AG04449 (cell line): ENCODE data around the gene KRT72.

Experiments used
- CTCF ChIA-PET: fragments of 350-600 bp; formaldehyde crosslinking; extraction: SDS; loops from one replicate; lab custom pipeline; 2021; ENCODE audit warnings: antibody characterized with exemption; lab: Yijun Ruan, JAX
- POLR2A ChIA-PET: fragments of 400-600, 350-600 bp; formaldehyde crosslinking; extraction: SDS; loops from one replicate; lab custom pipeline; 2020; ENCODE audit warnings: antibody characterized with exemption, inconsistent platforms; lab: Yijun Ruan, JAX
- DNase-seq: peaks from one replicate; pipeline ENCODE4 v3.0.0-alpha.2; 2010; ENCODE audit warnings: low read depth, low spot score
- H3K4me3 ChIP-seq: 2 replicates; pipeline ENCODE4 v1.5.1; 2011; ENCODE audit warnings: low read depth, mild to moderate bottlenecking, control low read depth, low read length
- TF ChIP-seq, protein P1 (sequence below): IDR thresholded peaks from one replicate; pipeline ENCODE4 v1.5.1; 2011; ENCODE audit warnings: mild to moderate bottlenecking, moderate library complexity, low read length, control low read depth, inconsistent platforms; ENCODE audit not compliant: insufficient read depth; ENCODE audit errors: missing control alignments

Gene KRT72

DNA sequence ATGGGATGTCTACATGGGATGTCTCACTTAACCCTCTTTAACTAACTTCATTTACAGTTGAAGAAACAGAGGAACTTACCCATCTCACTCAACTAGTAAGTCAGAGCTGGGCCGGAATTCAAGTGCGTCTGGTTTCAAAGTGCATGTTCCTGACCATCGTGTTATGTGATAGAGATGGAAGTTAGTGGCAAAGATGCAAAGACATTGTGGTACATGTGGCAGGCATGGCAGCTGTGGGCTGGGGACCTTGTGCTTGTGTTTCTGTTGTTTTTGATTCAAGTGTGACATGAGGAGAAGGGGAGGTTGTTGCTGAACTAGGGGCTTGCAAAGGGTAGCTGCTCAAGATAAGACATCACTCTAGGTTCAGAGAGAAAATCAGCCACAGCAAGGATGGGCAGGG lies 25.3 kb downstream of the KRT72 start:
- no peak overlapping the region for H3K4me3 ChIP-seq
- TF ChIP-seq, protein P1, sequence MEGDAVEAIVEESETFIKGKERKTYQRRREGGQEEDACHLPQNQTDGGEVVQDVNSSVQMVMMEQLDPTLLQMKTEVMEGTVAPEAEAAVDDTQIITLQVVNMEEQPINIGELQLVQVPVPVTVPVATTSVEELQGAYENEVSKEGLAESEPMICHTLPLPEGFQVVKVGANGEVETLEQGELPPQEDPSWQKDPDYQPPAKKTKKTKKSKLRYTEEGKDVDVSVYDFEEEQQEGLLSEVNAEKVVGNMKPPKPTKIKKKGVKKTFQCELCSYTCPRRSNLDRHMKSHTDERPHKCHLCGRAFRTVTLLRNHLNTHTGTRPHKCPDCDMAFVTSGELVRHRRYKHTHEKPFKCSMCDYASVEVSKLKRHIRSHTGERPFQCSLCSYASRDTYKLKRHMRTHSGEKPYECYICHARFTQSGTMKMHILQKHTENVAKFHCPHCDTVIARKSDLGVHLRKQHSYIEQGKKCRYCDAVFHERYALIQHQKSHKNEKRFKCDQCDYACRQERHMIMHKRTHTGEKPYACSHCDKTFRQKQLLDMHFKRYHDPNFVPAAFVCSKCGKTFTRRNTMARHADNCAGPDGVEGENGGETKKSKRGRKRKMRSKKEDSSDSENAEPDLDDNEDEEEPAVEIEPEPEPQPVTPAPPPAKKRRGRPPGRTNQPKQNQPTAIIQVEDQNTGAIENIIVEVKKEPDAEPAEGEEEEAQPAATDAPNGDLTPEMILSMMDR: no peak
- CTCF ChIA-PET: interaction anchor here (1.0 to 23.1 kb wide), 3 partner anchors 204 to 405 kb away, joined by 3 to 951 read pairs (median 3); no protein-coding TSS in a partner anchor
- DNase-seq: no peak
- POLR2A ChIA-PET: no interaction called here

DNA sequence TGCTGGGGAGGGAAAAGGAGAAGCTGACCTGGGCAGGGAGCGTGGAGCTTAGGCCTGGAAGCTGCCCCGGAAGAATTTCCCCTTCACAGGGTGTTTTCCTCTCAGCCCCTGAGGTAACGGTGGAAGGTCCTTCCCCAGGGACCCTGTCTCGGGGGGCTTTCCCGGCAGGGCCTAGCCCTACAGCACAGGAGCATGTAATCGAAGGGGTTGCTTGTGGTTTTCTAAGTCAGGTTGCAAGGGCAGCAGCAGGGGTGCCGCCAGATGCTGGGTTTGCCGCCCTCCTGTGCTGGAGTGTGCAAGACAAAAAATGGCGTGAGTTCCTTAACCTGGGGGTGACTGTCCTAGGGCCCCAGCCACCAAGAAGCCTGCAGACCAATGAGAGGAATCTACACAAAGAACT lies 26.0 kb downstream of the KRT72 start:
- no peak for DNase-seq
- H3K4me3 ChIP-seq: no peak overlapping the region
- ChIA-PET POLR2A (no interaction called here), CTCF (interaction anchor here (1.3 to 23.1 kb wide), 4 partner anchors 7 to 406 kb away, joined by 3 to 951 read pairs (median 46); no protein-coding TSS in a partner anchor)
- TF ChIP-seq, protein P1: no peak

DNA sequence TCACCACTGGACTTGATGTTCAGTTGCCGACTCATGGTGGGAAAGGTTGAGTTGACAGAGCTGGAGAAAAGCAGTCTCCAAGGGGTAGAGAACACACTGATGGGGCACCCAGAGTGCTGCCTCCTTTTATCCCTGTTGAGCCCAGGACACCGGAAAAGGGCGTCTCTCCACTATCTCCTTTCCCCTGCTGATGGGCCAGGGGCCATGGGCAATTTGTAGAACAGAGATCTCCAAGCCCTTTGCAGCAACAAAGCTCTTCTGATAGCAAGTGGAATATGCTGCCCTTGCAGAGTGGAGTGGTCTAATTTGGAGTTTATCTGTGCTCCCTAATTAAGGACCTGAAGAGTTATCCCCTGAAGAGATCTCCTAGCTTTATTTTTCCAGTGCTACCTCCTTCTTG lies 27.5 kb downstream of the KRT72 start, which contains the start of gene KRT74:
TSS of gene KRT74 (minus strand) at position 101 of the 400 bp plus-strand sequence. CDS start at position 35, 66 bp downstream.
- ChIA-PET POLR2A (no interaction called here), CTCF (interaction anchor here (0.6 to 23.1 kb wide), 4 partner anchors 8 to 301 kb away, joined by 3 to 951 read pairs (median 46); no protein-coding TSS in a partner anchor)
- no peak for DNase-seq
- no peak within 1 kb of the TSS for H3K4me3 ChIP-seq
- TF ChIP-seq, protein P1: no peak

DNA sequence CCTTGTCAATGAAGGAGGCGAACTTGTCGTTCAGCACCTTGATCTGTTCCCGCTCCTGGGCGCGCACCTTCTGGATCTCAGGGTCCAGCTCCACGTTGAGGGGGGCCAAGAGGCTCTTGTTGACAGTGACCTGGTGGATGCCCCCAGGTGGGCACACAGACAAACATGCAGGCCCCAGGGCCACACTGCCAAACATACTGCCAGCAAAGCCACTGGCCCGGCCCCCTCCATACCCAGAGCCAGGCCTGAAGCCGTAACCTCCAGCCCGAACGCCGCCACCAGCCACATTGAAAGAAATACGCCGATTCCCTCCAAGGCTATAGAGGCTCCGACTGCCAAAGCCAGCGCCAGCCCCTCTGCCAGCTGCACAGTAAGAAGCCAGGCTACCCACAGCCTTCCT lies 28.0 kb downstream of the KRT72 start:
- CTCF ChIA-PET: interaction anchor here (0.7 to 23.1 kb wide), 5 partner anchors 9 to 306 kb away, joined by 3 to 951 read pairs (median 13); no protein-coding TSS in a partner anchor
- DNase-seq: no peak
- TF ChIP-seq, protein P1: no peak
- POLR2A ChIA-PET: no interaction called here
- no peak overlapping the region for H3K4me3 ChIP-seq

DNA sequence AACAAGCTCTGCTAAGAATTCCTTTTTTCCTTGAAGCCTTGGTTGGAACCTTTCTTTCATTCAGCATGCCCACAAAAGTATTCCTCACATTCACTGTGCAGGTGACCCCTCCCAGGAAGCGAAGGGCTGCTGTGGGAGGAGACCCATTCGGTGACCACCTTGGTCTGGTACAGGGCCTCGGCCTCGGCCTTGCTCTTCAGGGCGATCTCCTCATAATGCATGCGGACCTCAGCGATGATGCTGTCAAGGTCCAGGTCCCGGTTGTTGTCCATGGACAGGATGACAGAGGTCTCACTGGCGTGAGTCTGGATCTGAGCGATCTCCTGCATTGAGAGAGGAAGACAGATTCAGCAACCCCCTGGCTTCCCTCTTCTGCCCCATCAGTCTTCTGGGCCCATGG lies 30.8 kb downstream of the KRT72 start:
- no peak for DNase-seq
- TF ChIP-seq, protein P1: no peak
- POLR2A ChIA-PET: no interaction called here
- CTCF ChIA-PET: interaction anchor here (1.3 to 10.2 kb wide), 3 partner anchors 12 to 295 kb away, joined by 3 to 79 read pairs (median 4); no protein-coding TSS in a partner anchor
- H3K4me3 ChIP-seq: no peak overlapping the region

DNA sequence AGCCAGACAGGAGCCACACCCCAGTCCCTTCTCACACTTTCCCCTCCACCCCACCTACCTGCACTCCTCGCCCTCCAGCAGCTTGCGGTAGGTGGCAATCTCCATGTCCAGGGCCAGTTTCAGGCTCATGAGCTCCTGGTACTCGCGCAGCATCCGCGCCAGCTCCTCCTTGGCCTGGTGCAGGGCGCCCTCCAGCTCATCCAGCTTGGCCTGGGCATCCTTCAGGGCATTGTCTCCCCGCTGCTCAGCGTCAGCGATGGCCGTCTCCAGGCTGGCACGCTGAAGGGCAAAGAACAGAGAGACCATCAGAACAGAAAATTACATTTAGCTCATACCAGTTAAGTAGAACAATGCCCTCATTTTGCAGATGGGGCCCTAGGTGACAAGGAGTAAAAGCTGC lies 33.2 kb downstream of the KRT72 start:
- CTCF ChIA-PET: interaction anchor here (10.2 kb wide), 1 partner anchor 14 kb away, joined by 79 read pairs; no protein-coding TSS in a partner anchor
- TF ChIP-seq, protein P1: no peak
- POLR2A ChIA-PET: no interaction called here

More for the DNA sequence above, 33.2 kb downstream of the KRT72 start:
- H3K4me3 ChIP-seq: no peak overlapping the region
- DNase-seq: no peak
